ENCODE results near the gene ALDH1B1. TPM values are rescaled to one million over a fixed set of nuclear protein-coding genes. Genes with fewer than 3 reads are reported as not detected.

Gene ALDH1B1
- total RNA-seq, 1 experiment from 2014 or later: 35.7 TPM

DNA sequence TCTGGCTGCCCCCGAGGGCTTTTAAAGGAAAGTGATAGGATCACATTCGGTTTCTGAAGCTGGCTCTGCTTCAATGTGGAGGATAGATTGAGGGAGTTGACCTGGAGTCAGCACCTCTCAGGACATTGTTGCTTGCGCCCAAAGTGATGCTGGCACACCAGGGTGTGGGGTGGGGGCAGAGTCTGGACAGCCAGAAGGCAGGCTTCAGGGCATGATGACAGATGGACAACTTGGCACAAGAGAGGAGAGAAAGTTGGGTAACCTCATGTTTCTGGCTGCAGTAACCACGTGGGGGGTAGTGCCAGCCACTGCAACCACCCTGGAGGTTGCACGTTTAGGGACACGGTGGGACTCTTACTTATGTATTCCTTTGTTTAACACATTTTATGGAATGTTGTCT is 9.5 kb downstream of the ALDH1B1 start:
- BruUV-seq (replicated peaks): no TSS peak
- Histone ChIP-seq H3K27me3 (replicated peaks; ENCODE audit: control insufficient read depth, insufficient read depth, low read length) (no peaks in the 10 kb centered on the region; the same call in 1 of the 2 replicates), H3K4me1 (no peaks in the 10 kb centered on the region), H3K36me3 (ENCODE audit: control insufficient read depth, insufficient read depth, low read length) (no peaks in the 10 kb centered on the region), H3K9me3 (no peaks in the 10 kb centered on the region), H3K4me3 (ENCODE audit: low read depth, low read length) (no peak overlapping the region)
- H3K4me3 Mint-ChIP-seq (ENCODE audit: unreplicated experiment): no peak overlapping the region
- DNase-seq: no peak
- intact Hi-C loops (cut with micrococcal nuclease; ENCODE audit: unreplicated experiment): loop anchor here (5.0 kb wide), 1 partner anchor 310 kb away; no protein-coding TSS in a partner anchor
- H3K4me1 Mint-ChIP-seq (ENCODE audit: low read depth, unreplicated experiment): no peaks in the 10 kb centered on the region
- POLR2A ChIA-PET: no interaction called here
- no peak overlapping the region for H3K27ac Mint-ChIP-seq (ENCODE audit: unreplicated experiment)
- TF ChIP-seq, protein P1, sequence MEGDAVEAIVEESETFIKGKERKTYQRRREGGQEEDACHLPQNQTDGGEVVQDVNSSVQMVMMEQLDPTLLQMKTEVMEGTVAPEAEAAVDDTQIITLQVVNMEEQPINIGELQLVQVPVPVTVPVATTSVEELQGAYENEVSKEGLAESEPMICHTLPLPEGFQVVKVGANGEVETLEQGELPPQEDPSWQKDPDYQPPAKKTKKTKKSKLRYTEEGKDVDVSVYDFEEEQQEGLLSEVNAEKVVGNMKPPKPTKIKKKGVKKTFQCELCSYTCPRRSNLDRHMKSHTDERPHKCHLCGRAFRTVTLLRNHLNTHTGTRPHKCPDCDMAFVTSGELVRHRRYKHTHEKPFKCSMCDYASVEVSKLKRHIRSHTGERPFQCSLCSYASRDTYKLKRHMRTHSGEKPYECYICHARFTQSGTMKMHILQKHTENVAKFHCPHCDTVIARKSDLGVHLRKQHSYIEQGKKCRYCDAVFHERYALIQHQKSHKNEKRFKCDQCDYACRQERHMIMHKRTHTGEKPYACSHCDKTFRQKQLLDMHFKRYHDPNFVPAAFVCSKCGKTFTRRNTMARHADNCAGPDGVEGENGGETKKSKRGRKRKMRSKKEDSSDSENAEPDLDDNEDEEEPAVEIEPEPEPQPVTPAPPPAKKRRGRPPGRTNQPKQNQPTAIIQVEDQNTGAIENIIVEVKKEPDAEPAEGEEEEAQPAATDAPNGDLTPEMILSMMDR (IDR thresholded peaks at IDR 0.05; ENCODE audit: insufficient read depth in 1 of 2, low read depth in 1 of 2, low read length in 1 of 2, severe bottlenecking in 1 of 2, unreplicated experiment in 1 of 2): no peak
- CTCF ChIA-PET: interaction anchor here (2.7 kb wide), 1 partner anchor 31 kb away, joined by 14 read pairs; no protein-coding TSS in a partner anchor
- H3K27me3 Mint-ChIP-seq (ENCODE audit: insufficient read depth, unreplicated experiment): peaks cover 13% of the 10 kb centered on the region
- no peaks in the 10 kb centered on the region for H3K9me3 Mint-ChIP-seq (ENCODE audit: unreplicated experiment)
- peaks cover 25% of the 10 kb centered on the region for H3K36me3 Mint-ChIP-seq (ENCODE audit: insufficient read depth, unreplicated experiment)

DNA sequence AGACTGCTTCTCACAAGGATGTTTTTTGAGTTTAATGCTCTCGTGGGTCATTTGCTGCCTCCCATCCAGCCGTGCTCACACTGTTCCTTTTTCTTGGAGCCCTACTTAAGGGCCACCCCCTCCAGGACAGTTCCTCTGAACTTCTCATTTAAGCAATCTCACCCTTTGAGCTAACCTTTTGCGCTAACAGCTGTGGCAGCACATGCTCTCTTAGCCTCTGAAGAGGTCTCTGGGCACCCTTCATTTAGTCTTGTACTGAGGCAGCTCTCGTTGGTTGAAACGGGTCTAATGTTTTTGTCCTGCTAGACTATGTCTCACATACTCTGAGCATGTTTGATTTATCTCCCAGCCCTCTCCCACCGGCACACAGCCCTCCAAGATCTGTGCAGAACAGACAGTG is 11.8 kb downstream of the ALDH1B1 start:
- DNase-seq: no peak
- POLR2A ChIA-PET: interaction anchor here (0.5 kb wide), 1 partner anchor 92 kb away, joined by 5 read pairs; no protein-coding TSS in a partner anchor
- H3K27ac Mint-ChIP-seq (ENCODE audit: unreplicated experiment): no peak overlapping the region
- intact Hi-C loops (cut with micrococcal nuclease; ENCODE audit: unreplicated experiment): loop anchor here (5.0 kb wide), 1 partner anchor 312 kb away; no protein-coding TSS in a partner anchor
- Histone ChIP-seq H3K9me3 (no peaks in the 10 kb centered on the region), H3K4me3 (ENCODE audit: low read depth, low read length) (no peak overlapping the region), H3K27me3 (replicated peaks; ENCODE audit: control insufficient read depth, insufficient read depth, low read length) (no peaks in the 10 kb centered on the region; the same call in 1 of the 2 replicates), H3K4me1 (no peaks in the 10 kb centered on the region), H3K36me3 (ENCODE audit: control insufficient read depth, insufficient read depth, low read length) (no peaks in the 10 kb centered on the region)
- BruUV-seq (replicated peaks): no TSS peak
- CTCF ChIA-PET: interaction anchor here (0.9 kb wide), 1 partner anchor 13 kb away, joined by 3 read pairs; no protein-coding TSS in a partner anchor
- no peaks in the 10 kb centered on the region for H3K9me3 Mint-ChIP-seq (ENCODE audit: unreplicated experiment)
- peaks cover 9% of the 10 kb centered on the region for H3K36me3 Mint-ChIP-seq (ENCODE audit: insufficient read depth, unreplicated experiment)
- TF ChIP-seq, protein P1 (IDR thresholded peaks at IDR 0.05; ENCODE audit: insufficient read depth in 1 of 2, low read depth in 1 of 2, low read length in 1 of 2, severe bottlenecking in 1 of 2, unreplicated experiment in 1 of 2): no peak
- no peak overlapping the region for H3K4me3 Mint-ChIP-seq (ENCODE audit: unreplicated experiment)
- no peaks in the 10 kb centered on the region for H3K4me1 Mint-ChIP-seq (ENCODE audit: low read depth, unreplicated experiment)
- H3K27me3 Mint-ChIP-seq (ENCODE audit: insufficient read depth, unreplicated experiment): peaks cover 13% of the 10 kb centered on the region

DNA sequence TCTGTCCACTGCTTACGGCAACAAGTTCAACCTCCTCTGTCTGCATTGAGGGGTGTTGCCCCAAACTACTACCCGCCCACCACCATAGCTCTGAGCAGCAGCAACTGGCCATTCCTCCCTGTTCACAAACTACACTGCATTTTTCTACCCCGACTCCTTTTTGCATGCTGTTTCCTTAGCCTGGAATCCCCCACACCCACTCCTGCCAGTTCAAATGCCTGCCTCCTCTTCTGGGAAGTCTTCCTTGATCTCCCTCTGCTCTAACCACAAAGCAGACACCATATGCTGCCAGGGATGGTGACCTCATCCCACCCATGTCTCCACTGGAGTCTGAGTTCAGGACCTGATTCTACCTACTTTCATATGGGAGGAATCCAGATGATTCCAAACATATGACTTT is 13.3 kb downstream of the ALDH1B1 start:
- TF ChIP-seq, protein P1 (IDR thresholded peaks at IDR 0.05; ENCODE audit: insufficient read depth in 1 of 2, low read depth in 1 of 2, low read length in 1 of 2, severe bottlenecking in 1 of 2, unreplicated experiment in 1 of 2): no peak
- Histone ChIP-seq H3K9me3 (no peaks in the 10 kb centered on the region), H3K4me1 (no peaks in the 10 kb centered on the region), H3K4me3 (ENCODE audit: low read depth, low read length) (no peak overlapping the region), H3K36me3 (ENCODE audit: control insufficient read depth, insufficient read depth, low read length) (no peaks in the 10 kb centered on the region), H3K27me3 (replicated peaks; ENCODE audit: control insufficient read depth, insufficient read depth, low read length) (no peaks in the 10 kb centered on the region; the same call in 1 of the 2 replicates)
- CTCF ChIA-PET: no interaction called here
- no TSS peak for BruUV-seq (replicated peaks)
- no peaks in the 10 kb centered on the region for H3K9me3 Mint-ChIP-seq (ENCODE audit: unreplicated experiment)
- H3K27me3 Mint-ChIP-seq (ENCODE audit: insufficient read depth, unreplicated experiment): peaks cover 11% of the 10 kb centered on the region
- no peaks in the 10 kb centered on the region for H3K4me1 Mint-ChIP-seq (ENCODE audit: low read depth, unreplicated experiment)
- intact Hi-C loops (cut with micrococcal nuclease; ENCODE audit: unreplicated experiment): no loop called here
- no peak for DNase-seq
- no peak overlapping the region for H3K4me3 Mint-ChIP-seq (ENCODE audit: unreplicated experiment)
- H3K36me3 Mint-ChIP-seq (ENCODE audit: insufficient read depth, unreplicated experiment): no peaks in the 10 kb centered on the region
- H3K27ac Mint-ChIP-seq (ENCODE audit: unreplicated experiment): no peak overlapping the region
- POLR2A ChIA-PET: no interaction called here

Measured in Caco-2 (cell line).